Lower leg skin (tissue), 4 donors: ENCODE measurements around the gene SLC9A4. TPM values are rescaled to one million over a fixed set of nuclear protein-coding genes. Genes with fewer than 3 reads are reported as not detected.

Experiments used
- DNase-seq, 2 donors: peaks; one replicate each; pipeline ENCODE4 v3.0.0-alpha.2; 2019; ENCODE audit warnings: low spot score in 2 of 2
- H3K4me3 ChIP-seq: fragments of 200-600 bp; sonication (generic); 2 replicates; pipeline ENCODE4 v1.5.1; 2017; ENCODE audit warnings: mild to moderate bottlenecking, low read depth; ENCODE audit not compliant: poor library complexity, severe bottlenecking
- CTCF ChIP-seq, 3 donors: fragments of 450-650 bp; IDR thresholded peaks; one replicate each; pipeline ENCODE4 v1.5.1; 2016; ENCODE audit warnings: antibody characterized with exemption in 3 of 3, mild to moderate bottlenecking in 3 of 3, moderate library complexity in 2 of 3
- POLR2A ChIP-seq, 2 donors: fragments of 450-650 bp; IDR thresholded peaks; one replicate each; pipeline ENCODE4 v1.6.1; 2016 to 2017; ENCODE audit warnings: antibody characterized with exemption in 2 of 2, mild to moderate bottlenecking in 1 of 2, moderate library complexity in 1 of 2
- WGBS, 2 donors: methylation state at CpG; one replicate each; pipeline ENCODE4 v1.1.5; 2018; 5-methylcytosine and 5-hydroxymethylcytosine counted together
- intact Hi-C: fragments of 100-400 bp; cut with DNase I; formaldehyde crosslinking; loops from one replicate; pipeline ENCODE4 v1.15.0; 2023; ENCODE audit warnings: low total_unique reads
- total RNA-seq, 4 donors: library from RNA; depleted of rRNA; stranded (reverse); fragments of >200 nt; gene quantifications; one replicate each; pipeline ENCODE4 v1.1.0, GENCODE V29; 2016

Gene SLC9A4
- total RNA-seq, 4 donors from 2014 or later = 0.15 to 2.7 (median 0.74) TPM; not detected in 1

- TF ChIP-seq POLR2A (IDR thresholded peaks at IDR 0.05) (no peak), CTCF (IDR thresholded peaks at IDR 0.05) (no peak)
- DNase-seq = no peak
- 45 to 65% methylated on average over 4 of the region's 4 CpGs for WGBS, 2 donors
- intact Hi-C loops = no loop called here
- no peak overlapping the region for H3K4me3 ChIP-seq
Observed at GRCh38 chr2:102437122-102437521, 35.9 kb upstream of the SLC9A4 start.

GRCh38 chr2:102438111-102438510 lies 34.9 kb upstream of the SLC9A4 start:
- no peak for DNase-seq
- TF ChIP-seq CTCF (IDR thresholded peaks at IDR 0.05) = no peak
- TF ChIP-seq POLR2A (IDR thresholded peaks at IDR 0.05) = no peak
- intact Hi-C loops = no loop called here
- WGBS, 2 donors = 74 to 79% methylated on average over 3 of the region's 3 CpGs
- H3K4me3 ChIP-seq = no peak overlapping the region

- intact Hi-C loops = no loop called here
- no peak overlapping the region for H3K4me3 ChIP-seq
- 95 to 98% methylated on average over 2 of the region's 2 CpGs for WGBS, 2 donors
- no peak for DNase-seq
- TF ChIP-seq POLR2A (IDR thresholded peaks at IDR 0.05) (no peak), CTCF (IDR thresholded peaks at IDR 0.05) (no peak)
Observed at GRCh38 chr2:102438578-102438977, 34.4 kb upstream of the SLC9A4 start.

- DNase-seq = no peak
- intact Hi-C loops = no loop called here
- TF ChIP-seq POLR2A (IDR thresholded peaks at IDR 0.05) (no peak), CTCF (IDR thresholded peaks at IDR 0.05) (no peak)
- H3K4me3 ChIP-seq = no peak overlapping the region
- 59 to 68% methylated on average over 6 of the region's 6 CpGs for WGBS, 2 donors
Observed at GRCh38 chr2:102439065-102439695, 33.8 kb upstream of the SLC9A4 start.

- DNase-seq = no peak
- H3K4me3 ChIP-seq = no peak overlapping the region
- intact Hi-C loops = no loop called here
- no peak for TF ChIP-seq CTCF (IDR thresholded peaks at IDR 0.05)
- no peak for TF ChIP-seq POLR2A (IDR thresholded peaks at IDR 0.05)
- WGBS, 2 donors = 24 to 25% methylated on average over 13 of the region's 13 CpGs
Observed at GRCh38 chr2:102442967-102443828, 29.8 kb upstream of the SLC9A4 start.
